ENCODE results near the gene TRPM4. TPM values are rescaled to one million over a fixed set of nuclear protein-coding genes. Genes with fewer than 3 reads are reported as not detected.
"Not testable (repeated sequence)": the region's sequence is repeated elsewhere in the genome, so short reads cannot be mapped to it uniquely, and the experiment has no call there.

The TRPM4 gene
- total RNA-seq, 1 donor from 2014 or later: 58.5 TPM

DNA sequence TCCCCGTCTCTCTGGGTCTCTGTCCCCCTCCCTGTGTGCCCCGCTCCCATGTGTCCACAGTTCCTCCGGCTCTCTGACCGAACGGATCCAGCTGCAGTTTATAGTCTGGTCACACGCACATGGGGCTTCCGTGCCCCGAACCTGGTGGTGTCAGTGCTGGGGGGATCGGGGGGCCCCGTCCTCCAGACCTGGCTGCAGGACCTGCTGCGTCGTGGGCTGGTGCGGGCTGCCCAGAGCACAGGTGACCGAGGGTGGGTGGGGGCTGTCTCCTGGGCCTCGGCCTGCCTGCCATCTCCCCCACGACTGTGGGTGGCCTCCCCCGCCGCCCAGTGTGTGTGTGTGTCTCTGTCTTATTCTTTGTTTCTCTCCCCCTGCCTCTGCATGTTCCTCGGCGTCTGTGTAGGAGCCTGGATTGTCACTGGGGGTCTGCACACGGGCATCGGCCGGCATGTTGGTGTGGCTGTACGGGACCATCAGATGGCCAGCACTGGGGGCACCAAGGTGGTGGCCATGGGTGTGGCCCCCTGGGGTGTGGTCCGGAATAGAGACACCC is 10.3 kb downstream of the TRPM4 start:
- Mint-ChIP-seq H3K27ac (no peak overlapping the region), H3K27me3 (ENCODE audit: low read depth) (no peaks in the 10 kb centered on the region), H3K9me3 (no peaks in the 10 kb centered on the region), H3K4me3 (no peak overlapping the region), H3K36me3 (peaks cover 14% of the 10 kb centered on the region), H3K4me1 (no peaks in the 10 kb centered on the region)
- no peak for DNase-seq (ENCODE audit: low spot score in 2 of 2, unreplicated experiment in 2 of 2)
- TF ChIP-seq, protein P1, sequence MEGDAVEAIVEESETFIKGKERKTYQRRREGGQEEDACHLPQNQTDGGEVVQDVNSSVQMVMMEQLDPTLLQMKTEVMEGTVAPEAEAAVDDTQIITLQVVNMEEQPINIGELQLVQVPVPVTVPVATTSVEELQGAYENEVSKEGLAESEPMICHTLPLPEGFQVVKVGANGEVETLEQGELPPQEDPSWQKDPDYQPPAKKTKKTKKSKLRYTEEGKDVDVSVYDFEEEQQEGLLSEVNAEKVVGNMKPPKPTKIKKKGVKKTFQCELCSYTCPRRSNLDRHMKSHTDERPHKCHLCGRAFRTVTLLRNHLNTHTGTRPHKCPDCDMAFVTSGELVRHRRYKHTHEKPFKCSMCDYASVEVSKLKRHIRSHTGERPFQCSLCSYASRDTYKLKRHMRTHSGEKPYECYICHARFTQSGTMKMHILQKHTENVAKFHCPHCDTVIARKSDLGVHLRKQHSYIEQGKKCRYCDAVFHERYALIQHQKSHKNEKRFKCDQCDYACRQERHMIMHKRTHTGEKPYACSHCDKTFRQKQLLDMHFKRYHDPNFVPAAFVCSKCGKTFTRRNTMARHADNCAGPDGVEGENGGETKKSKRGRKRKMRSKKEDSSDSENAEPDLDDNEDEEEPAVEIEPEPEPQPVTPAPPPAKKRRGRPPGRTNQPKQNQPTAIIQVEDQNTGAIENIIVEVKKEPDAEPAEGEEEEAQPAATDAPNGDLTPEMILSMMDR (IDR thresholded peaks at IDR 0.05; ENCODE audit: unreplicated experiment): no peak

DNA sequence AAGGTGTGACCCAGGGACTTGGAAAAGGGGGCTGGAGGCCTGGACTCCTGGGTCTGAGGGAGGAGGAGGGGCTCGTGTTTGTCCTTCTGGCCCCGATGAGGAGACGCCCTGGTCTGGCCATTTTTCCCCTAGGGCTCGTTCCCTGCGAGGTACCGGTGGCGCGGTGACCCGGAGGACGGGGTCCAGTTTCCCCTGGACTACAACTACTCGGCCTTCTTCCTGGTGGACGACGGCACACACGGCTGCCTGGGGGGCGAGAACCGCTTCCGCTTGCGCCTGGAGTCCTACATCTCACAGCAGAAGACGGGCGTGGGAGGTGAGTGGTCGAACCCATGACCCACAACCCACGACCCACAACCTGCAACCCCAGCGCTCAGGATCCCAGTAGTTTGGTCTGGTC is 10.8 kb downstream of the TRPM4 start:
- TF ChIP-seq, protein P1 (IDR thresholded peaks at IDR 0.05; ENCODE audit: unreplicated experiment): no peak
- Mint-ChIP-seq H3K36me3 (peaks cover 14% of the 10 kb centered on the region), H3K4me3 (no peak overlapping the region), H3K27ac (no peak overlapping the region), H3K4me1 (no peaks in the 10 kb centered on the region), H3K27me3 (ENCODE audit: low read depth) (no peaks in the 10 kb centered on the region), H3K9me3 (no peaks in the 10 kb centered on the region)
- no peak for DNase-seq (ENCODE audit: low spot score in 2 of 2, unreplicated experiment in 2 of 2)

DNA sequence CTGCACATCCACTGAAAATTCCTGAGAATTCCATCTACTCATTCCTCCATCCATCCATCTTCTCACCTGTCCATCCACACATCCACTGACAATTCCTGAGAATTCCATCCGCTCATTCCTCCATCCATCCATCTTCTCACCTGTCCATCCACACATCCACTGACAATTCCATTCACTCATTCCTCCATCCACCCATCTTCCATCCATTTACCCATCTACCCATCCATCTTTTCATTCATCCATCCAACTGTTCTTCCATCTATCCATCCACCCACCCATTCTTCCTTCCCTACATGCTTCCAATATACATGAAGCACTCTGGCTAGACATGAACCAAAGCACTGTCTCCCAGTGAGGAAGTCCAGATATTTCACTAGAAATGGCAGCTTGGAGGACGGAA is 15.6 kb downstream of the TRPM4 start:
- H3K27ac Mint-ChIP-seq: no peak overlapping the region
- DNase-seq (ENCODE audit: low spot score in 2 of 2, unreplicated experiment in 2 of 2): no peak
- peaks cover 19% of the 10 kb centered on the region for H3K36me3 Mint-ChIP-seq

DNA sequence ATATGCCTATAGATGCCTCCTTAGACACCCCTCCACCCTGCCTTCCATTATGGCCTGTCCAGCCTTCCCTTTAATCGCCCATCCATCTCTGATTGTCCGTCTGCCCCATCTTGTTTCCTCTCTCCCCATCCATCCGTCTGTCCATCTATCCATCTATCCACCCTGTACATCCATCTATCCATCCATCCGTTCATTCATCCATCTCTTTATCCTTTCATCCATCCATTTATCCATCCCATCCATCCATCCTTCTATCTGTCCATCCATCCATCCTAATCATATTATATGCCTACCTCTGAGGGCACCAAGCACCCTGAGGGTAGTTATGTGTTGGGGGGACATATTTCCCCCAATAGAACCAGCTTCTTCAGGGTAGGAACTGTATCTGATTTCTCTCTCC is 23.1 kb downstream of the TRPM4 start:
- TF ChIP-seq, protein P1 (IDR thresholded peaks at IDR 0.05; ENCODE audit: unreplicated experiment): no peak
- Mint-ChIP-seq H3K27me3 (ENCODE audit: low read depth) (no peaks in the 10 kb centered on the region), H3K4me3 (no peak overlapping the region), H3K4me1 (no peaks in the 10 kb centered on the region), H3K27ac (no peak overlapping the region), H3K9me3 (peaks cover 10% of the 10 kb centered on the region), H3K36me3 (peaks cover 33% of the 10 kb centered on the region)
- DNase-seq (ENCODE audit: low spot score in 2 of 2, unreplicated experiment in 2 of 2): no peak

More for the DNA sequence above, 15.6 kb downstream of the TRPM4 start:
- no peaks in the 10 kb centered on the region for H3K27me3 Mint-ChIP-seq (ENCODE audit: low read depth)
- TF ChIP-seq, protein P1 (IDR thresholded peaks at IDR 0.05; ENCODE audit: unreplicated experiment): no peak
- H3K9me3 Mint-ChIP-seq: no peaks in the 10 kb centered on the region
- no peak overlapping the region for H3K4me3 Mint-ChIP-seq
- H3K4me1 Mint-ChIP-seq: no peaks in the 10 kb centered on the region

DNA sequence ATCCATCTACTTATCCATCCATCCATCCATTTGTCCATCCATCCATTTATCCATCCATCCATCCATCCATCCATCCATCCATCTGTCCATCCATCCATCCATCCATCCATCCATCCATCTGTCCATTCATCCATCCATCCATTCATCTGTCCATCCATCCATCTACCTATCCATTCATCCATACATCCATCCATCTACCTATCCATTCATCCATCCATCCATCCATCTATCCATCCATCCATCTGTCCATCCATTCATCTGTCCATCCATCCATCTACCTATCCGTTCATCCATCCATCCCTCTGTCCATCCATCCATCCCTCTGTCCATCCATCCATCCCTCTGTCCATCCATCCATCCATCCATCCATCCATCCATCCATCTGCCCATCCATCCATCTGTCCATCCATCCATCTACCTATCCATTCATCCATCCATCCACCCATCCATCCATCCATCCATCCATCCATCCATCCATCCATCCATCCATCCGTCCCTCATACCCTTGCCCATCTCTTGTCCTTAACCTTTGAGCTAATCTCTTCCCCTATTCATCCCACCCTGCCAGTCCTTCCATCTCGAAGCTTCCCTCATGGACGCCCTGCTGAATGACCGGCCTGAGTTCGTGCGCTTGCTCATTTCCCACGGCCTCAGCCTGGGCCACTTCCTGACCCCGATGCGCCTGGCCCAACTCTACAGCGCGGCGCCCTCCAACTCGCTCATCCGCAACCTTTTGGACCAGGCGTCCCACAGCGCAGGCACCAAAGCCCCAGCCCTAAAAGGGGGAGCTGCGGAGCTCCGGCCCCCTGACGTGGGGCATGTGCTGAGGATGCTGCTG is 24.6 kb downstream of the TRPM4 start:
- H3K27me3 Mint-ChIP-seq (ENCODE audit: low read depth); H3K27ac Mint-ChIP-seq; DNase-seq (ENCODE audit: low spot score in 2 of 2, unreplicated experiment in 2 of 2); H3K4me3 Mint-ChIP-seq; H3K4me1 Mint-ChIP-seq: not testable (repeated sequence)
- Mint-ChIP-seq H3K36me3 (peaks cover 34% of the 10 kb centered on the region), H3K9me3 (peaks cover 10% of the 10 kb centered on the region)

DNA sequence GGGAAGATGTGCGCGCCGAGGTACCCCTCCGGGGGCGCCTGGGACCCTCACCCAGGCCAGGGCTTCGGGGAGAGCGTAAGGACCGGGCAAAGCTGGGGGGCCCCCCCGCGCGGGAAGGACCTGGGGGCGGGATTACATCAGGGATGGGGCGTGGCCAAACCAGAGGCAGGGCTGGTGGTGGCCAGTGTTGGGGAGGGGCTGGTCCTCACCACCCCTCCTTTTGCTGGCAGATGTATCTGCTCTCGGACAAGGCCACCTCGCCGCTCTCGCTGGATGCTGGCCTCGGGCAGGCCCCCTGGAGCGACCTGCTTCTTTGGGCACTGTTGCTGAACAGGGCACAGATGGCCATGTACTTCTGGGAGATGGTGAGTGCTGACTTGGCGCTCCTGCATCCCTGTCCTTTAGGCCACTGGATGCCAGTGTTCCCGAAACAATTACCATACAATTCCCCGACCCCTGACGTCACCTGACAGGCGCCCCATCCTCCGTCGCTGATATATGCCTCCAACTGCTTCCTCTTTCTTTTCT is 25.3 kb downstream of the TRPM4 start:
- H3K4me1 Mint-ChIP-seq: peaks cover 9% of the 10 kb centered on the region
- H3K27ac Mint-ChIP-seq: no peak overlapping the region
- H3K9me3 Mint-ChIP-seq: peaks cover 10% of the 10 kb centered on the region
- no peaks in the 10 kb centered on the region for H3K27me3 Mint-ChIP-seq (ENCODE audit: low read depth)
- no peak for DNase-seq (ENCODE audit: low spot score in 2 of 2, unreplicated experiment in 2 of 2)
- no peak overlapping the region for H3K4me3 Mint-ChIP-seq
- H3K36me3 Mint-ChIP-seq: peaks cover 34% of the 10 kb centered on the region
- TF ChIP-seq, protein P1 (IDR thresholded peaks at IDR 0.05; ENCODE audit: unreplicated experiment): no peak
